Keratinocyte (primary cell): ENCODE measurements around the gene CD4.

Experiments used
- CTCF ChIP-seq, 3 experiments: IDR thresholded peaks in 1 of 3; conservative IDR thresholded peaks in 1 of 3; optimal IDR thresholded peaks in 1 of 3; 2 replicates in 2 of 3; 3 replicates in 1 of 3; pipeline versions ENCODE3 to v1.5.1; 2011; ENCODE audit warnings: low read length in 3 of 3, mild to moderate bottlenecking in 3 of 3, moderate library complexity in 2 of 3, control low read depth in 1 of 3, inconsistent platforms in 1 of 3; ENCODE audit not compliant: insufficient read depth in 2 of 3; ENCODE audit errors: extremely low read depth in 1 of 3
- EZH2 ChIP-seq: IDR thresholded peaks from one replicate; pipeline ENCODE4 v1.6.1; 2012; ENCODE audit warnings: inconsistent platforms, mild to moderate bottlenecking, low read length, moderate library complexity

GRCh38 chr12:6821591-6822425 is 32.5 kb downstream of the CD4 start, which contains the start of gene GPR162:
- TF ChIP-seq CTCF (optimal IDR thresholded peaks at IDR 0.05 in 1 of 3, IDR thresholded peaks at IDR 0.05 in 1 of 3, conservative IDR thresholded peaks at IDR 0.05 in 1 of 3; ENCODE audit: extremely low read depth in 1 of 3, insufficient read depth in 2 of 3, low read length in 3 of 3), result no peak
- peak; percentile 76 for TF ChIP-seq EZH2
